ENCODE data around the gene ZFR.
"Not testable (repeated sequence)": the region's sequence is repeated elsewhere in the genome, so short reads cannot be mapped to it uniquely, and the experiment has no call there.

ZFR gene

DNA sequence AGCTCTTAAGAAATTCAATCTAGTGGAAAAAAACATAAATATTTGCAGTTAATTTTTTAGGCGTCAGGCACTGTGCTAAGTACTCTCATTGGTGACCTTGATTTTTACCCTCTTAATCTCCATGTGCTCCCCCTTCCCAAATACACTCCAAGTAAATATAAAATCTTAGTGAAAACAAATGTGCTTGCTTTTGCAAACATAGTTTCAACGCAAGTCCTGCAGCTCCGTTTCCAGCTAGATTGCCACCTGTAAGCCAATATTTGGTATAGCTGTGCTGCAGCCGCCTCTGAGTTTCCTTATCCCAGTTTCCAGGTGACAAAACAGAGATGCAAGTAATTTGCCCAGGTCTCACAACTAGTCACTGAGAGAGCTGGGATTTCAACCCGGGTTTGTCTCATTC, 129.9 kb downstream of the ZFR start:
- peak in 1 of 6 experiments; percentile 7 for DNase-seq

DNA sequence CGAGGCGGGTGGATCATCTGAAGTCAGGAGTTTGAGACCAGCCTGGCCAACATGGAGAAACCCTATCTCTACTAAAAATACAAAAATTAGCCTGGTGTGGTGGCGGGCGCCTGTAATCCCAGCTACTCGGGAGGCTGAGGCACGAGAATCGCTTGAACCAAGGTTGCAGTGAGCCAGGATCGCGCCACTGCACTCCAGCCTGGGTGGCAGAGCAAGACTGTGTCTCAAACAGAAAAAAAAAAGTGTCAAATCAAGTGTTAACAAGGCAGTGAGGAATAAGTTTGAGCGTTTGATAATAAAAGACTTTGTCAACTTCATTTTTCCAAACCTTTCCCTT, 130.4 kb downstream of the ZFR start:
- not testable (repeated sequence) for DNase-seq

DNA sequence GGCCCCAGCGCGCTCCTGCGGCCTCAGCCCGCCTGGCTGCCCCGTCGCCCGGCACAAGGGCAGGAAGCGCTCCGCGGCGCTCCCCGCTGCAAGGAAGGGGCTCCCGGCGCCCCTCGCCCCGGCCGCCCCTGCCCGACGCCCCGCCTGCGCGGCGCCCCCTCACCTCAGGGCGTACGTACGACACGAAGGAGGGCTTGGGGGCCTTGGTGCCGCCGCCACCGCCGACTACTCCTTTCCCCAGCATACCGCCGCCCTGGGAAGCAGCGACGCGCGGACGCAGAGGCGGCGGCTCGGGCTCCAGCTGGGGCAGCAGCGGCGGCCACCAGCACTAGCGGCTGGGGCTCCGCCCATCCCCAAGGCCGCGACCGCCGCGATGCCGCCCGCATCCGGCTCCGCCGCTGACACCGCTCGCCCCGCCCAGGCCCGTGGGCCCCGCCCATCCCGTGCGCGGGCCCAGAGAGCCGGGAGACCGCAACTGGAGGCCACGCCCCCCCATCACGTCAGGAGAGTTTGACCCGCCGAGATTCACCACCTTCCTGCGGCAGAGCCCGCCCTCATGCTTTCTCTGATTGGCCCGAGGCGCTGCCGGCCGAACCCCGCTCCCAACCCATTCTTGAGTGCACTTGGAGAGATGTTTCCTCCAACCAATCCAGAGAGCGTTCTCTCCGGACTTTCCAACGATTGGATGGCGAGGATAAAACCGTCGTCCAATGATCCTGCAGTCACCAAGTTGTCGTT, 131.8 kb downstream of the ZFR start, which contains the start of gene MTMR12:
MTMR12 (minus strand) TSS at position 345 of the 738 bp plus-strand sequence; CDS start at position 244, 101 bp downstream.
- DNase-seq, result peak; percentile 97 to 100 (median 99)

GRCh38 chr5:32312197-32312594, 132.3 kb downstream of the ZFR start:
- DNase-seq, result peak in 2 of 6 experiments; percentile 39 to 51

DNA sequence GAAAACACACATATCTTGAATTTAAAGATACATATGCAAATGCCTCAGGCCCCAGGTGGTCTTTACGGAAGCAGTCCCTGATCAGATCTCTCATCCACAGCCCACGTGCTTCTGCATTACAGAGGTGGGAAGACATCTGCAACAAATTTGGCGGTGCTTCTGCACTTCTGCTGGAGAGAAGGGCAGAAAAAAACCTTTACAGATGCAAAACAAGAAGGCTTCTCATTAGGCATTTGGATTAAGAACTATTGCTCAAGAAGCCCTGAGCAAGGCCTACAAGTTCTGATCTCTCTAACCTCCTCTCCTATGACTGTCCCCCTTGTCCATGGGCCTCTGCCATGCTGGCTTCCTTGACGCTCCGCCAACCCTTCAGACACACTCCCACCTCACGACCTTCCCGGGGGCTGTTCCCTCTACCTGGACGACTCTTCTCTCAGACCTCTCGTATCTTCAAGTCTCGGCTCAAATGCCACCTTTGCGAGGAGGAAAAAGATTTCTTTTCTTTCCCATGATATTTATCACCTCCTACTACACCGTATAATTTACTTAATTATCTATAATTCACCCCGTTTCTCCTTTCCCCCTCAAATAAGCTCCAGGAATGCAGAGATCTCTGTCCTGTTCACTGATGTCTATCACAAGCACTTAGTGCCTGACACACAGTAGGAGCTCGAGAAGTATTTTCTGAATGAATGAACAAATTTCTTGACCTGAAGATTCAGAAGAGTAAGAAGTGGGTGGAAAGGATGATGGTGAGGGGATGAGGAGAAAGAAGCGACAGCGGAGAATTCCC, 132.9 kb downstream of the ZFR start:
- DNase-seq, result peak in 1 of 6 experiments; percentile 1

- DNase-seq, result no peak
These were observed 134.8 kb downstream of the ZFR start for GRCh38 chr5:32309761-32310160.

DNA sequence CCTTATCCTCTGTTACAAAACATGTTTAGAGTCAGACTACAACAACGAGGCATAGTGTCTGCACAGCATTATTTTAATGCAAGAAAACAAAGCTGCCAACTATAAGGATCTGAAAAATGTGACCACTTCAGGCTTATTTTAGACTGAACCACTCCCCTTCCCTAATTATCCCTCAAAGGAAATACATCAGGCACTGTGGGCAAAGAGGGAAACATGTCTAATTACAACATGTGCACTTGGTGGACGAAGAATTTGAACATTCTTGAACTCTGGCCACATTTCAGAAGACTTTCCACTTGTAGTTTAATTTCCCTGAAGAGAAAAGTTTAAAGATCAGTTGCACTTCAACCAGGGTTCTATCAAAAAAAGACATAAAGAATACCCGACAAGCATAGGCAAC, 135.6 kb downstream of the ZFR start:
- no peak for DNase-seq

DNA sequence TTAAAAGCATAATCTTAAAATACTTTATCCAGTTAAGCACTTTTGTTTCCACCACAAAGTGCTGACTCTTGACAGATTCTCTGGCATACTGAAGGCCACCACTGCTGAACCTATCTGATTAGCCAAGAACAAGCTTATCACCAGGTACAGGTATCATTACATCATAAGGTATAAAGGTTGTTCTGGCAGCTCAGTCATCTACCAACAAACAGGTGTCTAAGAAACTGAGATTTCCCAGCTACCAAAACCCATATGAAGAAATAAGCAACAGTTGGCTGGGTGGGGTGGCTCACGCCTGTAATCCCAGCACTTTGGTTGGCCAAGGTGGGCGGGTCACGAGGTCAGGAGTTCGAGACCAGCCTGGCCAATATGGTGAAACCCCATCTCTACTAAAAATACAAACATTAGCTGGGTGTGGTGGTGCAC, 136.8 kb downstream of the ZFR start:
- no peak for DNase-seq

DNA sequence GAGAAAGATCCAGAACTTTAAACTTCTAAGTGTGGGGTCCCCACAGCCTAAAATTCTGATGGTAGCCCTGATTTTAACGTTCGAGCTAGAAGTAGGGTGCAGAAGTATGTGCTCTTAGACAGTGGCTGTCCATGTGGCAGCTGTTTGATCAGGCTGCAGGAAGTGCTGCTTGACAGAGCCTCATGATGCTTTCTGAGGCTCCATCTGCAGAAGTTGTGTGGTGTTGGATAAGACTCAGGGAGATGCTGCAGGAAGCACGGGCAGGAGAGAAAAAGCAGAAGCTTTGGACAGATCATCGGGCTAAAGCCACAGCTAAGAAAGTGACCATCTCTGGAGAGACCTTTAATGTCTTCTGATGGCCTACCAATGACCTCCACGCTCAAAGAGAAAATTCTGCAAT, 139.9 kb downstream of the ZFR start:
- DNase-seq, result peak in 1 of 6 experiments; percentile 6

All from stimulated activated naive CD4-positive, alpha-beta T cell (primary cell).